ENCODE results near the gene CDKAL1.

The CDKAL1 gene

DNA sequence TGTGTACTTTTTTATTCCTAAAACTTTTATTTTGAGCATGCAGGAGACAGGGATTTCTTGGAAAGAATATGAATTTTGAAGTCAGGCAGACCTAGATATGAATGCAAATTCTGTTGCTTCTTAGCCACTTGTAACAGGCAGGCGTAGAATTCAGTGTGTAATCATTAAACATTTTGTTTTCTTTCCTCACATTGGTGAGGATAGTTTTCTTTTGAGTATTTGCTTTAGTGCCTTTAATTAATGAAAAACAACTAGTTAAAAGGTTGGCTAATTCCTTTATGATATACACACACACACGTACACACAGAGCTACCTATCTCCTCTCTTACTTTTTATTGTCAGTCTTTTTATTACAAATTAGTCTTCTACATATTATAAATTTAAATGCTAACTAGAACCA, 342.3 kb downstream of the CDKAL1 start:
- no peak overlapping the region for H3K4me3 ChIP-seq (ENCODE audit: low read length)
- no peak for DNase-seq (ENCODE audit: low read depth)
- TF ChIP-seq, protein P1, sequence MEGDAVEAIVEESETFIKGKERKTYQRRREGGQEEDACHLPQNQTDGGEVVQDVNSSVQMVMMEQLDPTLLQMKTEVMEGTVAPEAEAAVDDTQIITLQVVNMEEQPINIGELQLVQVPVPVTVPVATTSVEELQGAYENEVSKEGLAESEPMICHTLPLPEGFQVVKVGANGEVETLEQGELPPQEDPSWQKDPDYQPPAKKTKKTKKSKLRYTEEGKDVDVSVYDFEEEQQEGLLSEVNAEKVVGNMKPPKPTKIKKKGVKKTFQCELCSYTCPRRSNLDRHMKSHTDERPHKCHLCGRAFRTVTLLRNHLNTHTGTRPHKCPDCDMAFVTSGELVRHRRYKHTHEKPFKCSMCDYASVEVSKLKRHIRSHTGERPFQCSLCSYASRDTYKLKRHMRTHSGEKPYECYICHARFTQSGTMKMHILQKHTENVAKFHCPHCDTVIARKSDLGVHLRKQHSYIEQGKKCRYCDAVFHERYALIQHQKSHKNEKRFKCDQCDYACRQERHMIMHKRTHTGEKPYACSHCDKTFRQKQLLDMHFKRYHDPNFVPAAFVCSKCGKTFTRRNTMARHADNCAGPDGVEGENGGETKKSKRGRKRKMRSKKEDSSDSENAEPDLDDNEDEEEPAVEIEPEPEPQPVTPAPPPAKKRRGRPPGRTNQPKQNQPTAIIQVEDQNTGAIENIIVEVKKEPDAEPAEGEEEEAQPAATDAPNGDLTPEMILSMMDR (conservative IDR thresholded peaks at IDR 0.05; ENCODE audit: low read depth, low read length), result no peak

- TF ChIP-seq, protein P1 (conservative IDR thresholded peaks at IDR 0.05; ENCODE audit: low read depth, low read length), result no peak
- H3K4me3 ChIP-seq (ENCODE audit: low read length), result no peak overlapping the region
- peak; percentile 94 for DNase-seq (ENCODE audit: low read depth)
Observed at GRCh38 chr6:20877008-20877937, 343.0 kb downstream of the CDKAL1 start.

DNA sequence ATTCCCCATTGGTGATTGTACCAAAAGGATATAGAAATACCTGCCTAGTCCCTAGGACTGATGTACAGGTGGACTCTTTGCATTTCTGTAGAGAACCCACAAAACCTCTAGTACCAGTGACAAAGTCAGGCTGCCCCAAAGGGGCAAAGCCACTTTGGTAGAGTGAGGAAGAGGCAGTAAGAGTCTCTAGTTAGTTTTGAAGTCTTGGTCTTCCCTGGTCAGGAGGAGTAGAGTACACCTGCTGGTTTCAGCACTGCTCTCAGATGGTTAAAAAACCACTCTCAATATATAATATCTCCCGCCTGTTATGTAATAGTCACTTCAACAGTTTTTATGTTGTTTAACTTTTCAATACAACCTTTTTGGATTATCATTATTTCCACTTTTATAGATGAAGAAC, 344.9 kb downstream of the CDKAL1 start:
- TF ChIP-seq, protein P1 (conservative IDR thresholded peaks at IDR 0.05; ENCODE audit: low read depth, low read length), result no peak
- no peak for DNase-seq (ENCODE audit: low read depth)
- no peak overlapping the region for H3K4me3 ChIP-seq (ENCODE audit: low read length)

DNA sequence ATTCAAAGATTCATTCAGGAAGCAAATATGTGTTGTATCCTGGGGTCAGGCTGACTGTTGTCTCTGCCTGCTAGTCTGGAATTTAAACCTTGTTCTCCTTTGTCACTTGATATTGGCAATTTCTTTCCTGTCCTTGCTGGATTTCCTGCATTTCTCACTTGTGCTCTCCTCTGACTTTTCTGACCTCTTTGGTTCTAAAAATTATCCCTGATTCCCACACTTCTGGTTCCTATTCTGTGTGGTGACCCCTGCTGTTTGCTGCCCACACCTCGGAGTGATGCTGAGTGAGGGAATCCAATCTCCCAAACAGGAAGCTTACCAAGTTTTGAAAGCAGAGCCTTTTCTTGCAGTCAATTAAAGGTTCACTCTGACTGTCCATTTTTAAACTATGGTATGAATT, 345.3 kb downstream of the CDKAL1 start:
- TF ChIP-seq, protein P1 (conservative IDR thresholded peaks at IDR 0.05; ENCODE audit: low read depth, low read length), result no peak
- no peak for DNase-seq (ENCODE audit: low read depth)
- H3K4me3 ChIP-seq (ENCODE audit: low read length), result no peak overlapping the region

- TF ChIP-seq, protein P1 (conservative IDR thresholded peaks at IDR 0.05; ENCODE audit: low read depth, low read length), result no peak
- DNase-seq (ENCODE audit: low read depth), result no peak
- H3K4me3 ChIP-seq (ENCODE audit: low read length), result no peak overlapping the region
Observed at GRCh38 chr6:20881365-20881764, 347.1 kb downstream of the CDKAL1 start.

DNA sequence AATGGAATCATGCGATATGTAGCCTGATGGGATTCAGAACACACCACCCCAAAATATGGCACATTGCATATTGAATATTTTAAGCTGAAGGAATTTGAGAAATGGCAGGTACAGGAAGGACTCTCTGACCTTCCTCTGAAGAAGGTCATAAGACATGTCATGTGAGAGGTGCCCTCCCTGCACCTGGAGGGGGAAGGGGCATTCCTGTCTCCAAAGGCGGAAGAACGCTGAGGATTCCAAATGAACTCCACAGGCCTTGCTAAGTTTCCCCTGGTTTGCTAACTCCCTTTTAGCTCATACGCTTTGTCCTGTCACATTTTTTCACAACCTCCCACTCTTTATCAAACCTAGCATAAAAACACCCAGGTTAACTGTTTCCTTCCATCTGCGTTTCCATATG, 347.8 kb downstream of the CDKAL1 start:
- no peak for DNase-seq (ENCODE audit: low read depth)
- TF ChIP-seq, protein P1 (conservative IDR thresholded peaks at IDR 0.05; ENCODE audit: low read depth, low read length), result no peak
- H3K4me3 ChIP-seq (ENCODE audit: low read length), result no peak overlapping the region

DNA sequence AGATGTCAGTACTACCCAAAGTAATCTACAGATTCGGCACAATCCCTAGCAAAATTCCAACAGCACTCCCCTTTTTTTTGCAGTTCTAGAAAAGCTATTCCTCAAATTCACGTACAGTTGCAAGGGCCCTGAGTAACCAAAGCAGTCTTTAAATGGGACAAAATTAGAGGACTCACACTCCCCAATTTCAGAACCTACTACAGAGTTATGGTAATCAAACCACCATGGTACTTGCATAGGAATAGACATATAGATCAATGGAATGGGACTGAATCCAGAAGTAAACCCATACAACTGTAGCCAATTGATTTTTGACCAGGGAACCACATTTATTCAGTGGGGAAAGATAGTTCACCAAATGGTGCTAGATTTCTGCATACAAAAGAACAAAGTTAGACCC, 350.8 kb downstream of the CDKAL1 start:
- H3K4me3 ChIP-seq (ENCODE audit: low read length), result no peak overlapping the region
- TF ChIP-seq, protein P1 (conservative IDR thresholded peaks at IDR 0.05; ENCODE audit: low read depth, low read length), result no peak
- no peak for DNase-seq (ENCODE audit: low read depth)
